Measurements from ENCODE around the gene TSPAN9.

- TF ChIP-seq ELK1 (IDR thresholded peaks at IDR 0.05; ENCODE audit: borderline replicate concordance, low read depth, low read length) (no peak), CTCF (conservative IDR thresholded peaks at IDR 0.05; ENCODE audit: low read depth, low read length) (no peak), FOS (IDR thresholded peaks at IDR 0.05; ENCODE audit: low read depth, low read length) (no peak), POLR2A (IDR thresholded peaks at IDR 0.05; ENCODE audit: low read depth, low read length) (no peak), MXI1 (IDR thresholded peaks at IDR 0.05; ENCODE audit: borderline replicate concordance, low read depth, low read length) (no peak), USF2 (IDR thresholded peaks at IDR 0.05; ENCODE audit: low read depth, low read length) (no peak), SMC3 (IDR thresholded peaks at IDR 0.05; ENCODE audit: low read depth, low read length) (no peak), CEBPB (IDR thresholded peaks at IDR 0.05; ENCODE audit: low read depth, low read length) (no peak), MAZ (IDR thresholded peaks at IDR 0.05; ENCODE audit: borderline replicate concordance, low read depth, low read length) (no peak), RCOR1 (IDR thresholded peaks at IDR 0.05; ENCODE audit: insufficient replicate concordance, low read length) (no peak), BHLHE40 (IDR thresholded peaks at IDR 0.05; ENCODE audit: low read depth, low read length) (no peak)
These were observed 190.5 kb downstream of the TSPAN9 start for GRCh38 chr12:3267690-3268089.
